Limb (tissue), 2 donors: ENCODE results near the gene UCKL1.
"Not testable (repeated sequence)": the region's sequence is repeated elsewhere in the genome, so short reads cannot be mapped to it uniquely, and the experiment has no call there.

Experiments used
- DNase-seq, 2 donors: peaks; one replicate each; pipeline ENCODE4 v3.0.0-alpha.2; 2016; ENCODE audit errors: extremely low spot score in 2 of 2

Gene UCKL1

GRCh38 chr20:63955827-63956663 lies at the start of gene UCKL1:
Gene UCKL1, minus strand, starts transcription at chr20:63956416. Its CDS starts 44 bp downstream, at chr20:63956372.
- peak; percentile 89 to 90 for DNase-seq

- no peak for DNase-seq
Observed at GRCh38 chr20:64005394-64005793, 49.2 kb upstream of the UCKL1 start.

GRCh38 chr20:64003960-64004725 lies 47.9 kb upstream of the UCKL1 start:
- no peak for DNase-seq

DNA sequence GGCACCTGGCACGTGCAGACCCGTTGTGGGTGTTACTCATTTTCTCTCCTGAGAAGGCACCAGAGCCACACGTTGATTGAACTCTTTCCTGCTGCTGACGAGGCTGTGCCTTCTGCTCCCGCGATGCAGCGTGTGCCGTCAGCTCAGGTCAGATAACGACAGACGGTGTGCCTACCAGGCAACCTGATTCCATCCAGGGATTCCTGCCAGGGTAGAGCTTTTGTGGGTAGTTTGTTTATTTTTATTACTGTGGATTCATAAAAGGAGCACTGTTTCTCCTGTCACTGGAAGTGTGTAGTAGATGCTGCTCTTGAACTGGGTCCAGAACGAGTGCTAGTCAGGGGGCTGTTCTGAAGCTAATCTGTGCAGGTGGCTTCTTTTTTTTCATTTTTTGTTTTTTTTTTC lies 45.4 kb upstream of the UCKL1 start:
- DNase-seq, result no peak

- no peak for DNase-seq
Observed at GRCh38 chr20:64000906-64001305, 44.7 kb upstream of the UCKL1 start.

GRCh38 chr20:63982937-63983336 lies 26.7 kb upstream of the UCKL1 start:
- DNase-seq, result no peak

- DNase-seq, result peak; percentile 95 to 96
Observed at GRCh38 chr20:63980806-63981728, 24.9 kb upstream of the UCKL1 start, which contains the start of gene PRPF6. Gene PRPF6, plus strand, starts transcription at chr20:63981132. Its CDS starts 114 bp downstream, at chr20:63981246.

DNA sequence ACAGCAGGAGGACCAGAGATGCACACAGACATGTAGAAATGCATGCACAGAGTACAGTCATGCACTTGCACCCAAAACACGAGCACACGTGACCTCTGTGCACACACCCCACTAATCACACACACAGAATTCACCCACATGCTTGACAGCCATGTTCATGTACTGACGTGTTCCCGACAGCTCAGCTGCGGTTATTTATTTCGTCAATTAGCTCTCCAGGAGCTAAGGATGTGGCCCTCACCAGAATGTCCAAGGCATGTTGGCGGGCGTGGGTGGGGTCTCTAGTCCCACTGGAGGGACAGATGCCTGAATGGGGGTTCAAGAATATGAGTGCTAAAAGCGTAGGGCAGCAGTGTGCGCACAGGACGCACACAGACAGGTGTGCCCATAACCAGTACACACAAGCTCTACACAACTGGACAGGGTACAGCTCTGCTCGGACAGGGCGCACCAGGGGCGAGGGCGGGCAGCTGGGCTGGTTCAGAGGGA lies 24.1 kb upstream of the UCKL1 start:
- no peak for DNase-seq

GRCh38 chr20:63979557-63980316 lies 23.5 kb upstream of the UCKL1 start, which contains the start of gene SAMD10:
Gene SAMD10, minus strand, starts transcription at chr20:63979642. Its CDS starts 175 bp downstream, at chr20:63979467.
- peak; percentile 47 to 87 for DNase-seq

DNA sequence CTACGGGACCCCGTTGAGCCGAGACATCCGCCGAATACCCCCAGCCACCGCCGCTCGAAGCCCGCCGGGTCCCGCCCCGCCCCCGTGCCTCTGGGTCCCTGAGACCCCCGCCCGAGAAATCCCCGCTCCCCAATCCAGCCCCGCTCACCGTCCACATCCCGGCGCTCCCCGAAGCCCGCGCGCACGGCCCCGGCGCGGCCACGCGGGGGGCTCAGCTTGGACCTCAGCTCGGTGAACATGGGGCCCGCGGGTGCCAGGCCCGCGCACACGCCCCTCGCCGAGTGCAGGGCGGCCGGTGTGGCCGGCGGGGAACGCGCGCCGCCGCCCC lies 23.0 kb upstream of the UCKL1 start:
- peak in 1 of 2 donors; percentile 66 for DNase-seq

GRCh38 chr20:63978319-63979228 lies 22.4 kb upstream of the UCKL1 start:
- peak in 1 of 2 donors; percentile 67 for DNase-seq

DNA sequence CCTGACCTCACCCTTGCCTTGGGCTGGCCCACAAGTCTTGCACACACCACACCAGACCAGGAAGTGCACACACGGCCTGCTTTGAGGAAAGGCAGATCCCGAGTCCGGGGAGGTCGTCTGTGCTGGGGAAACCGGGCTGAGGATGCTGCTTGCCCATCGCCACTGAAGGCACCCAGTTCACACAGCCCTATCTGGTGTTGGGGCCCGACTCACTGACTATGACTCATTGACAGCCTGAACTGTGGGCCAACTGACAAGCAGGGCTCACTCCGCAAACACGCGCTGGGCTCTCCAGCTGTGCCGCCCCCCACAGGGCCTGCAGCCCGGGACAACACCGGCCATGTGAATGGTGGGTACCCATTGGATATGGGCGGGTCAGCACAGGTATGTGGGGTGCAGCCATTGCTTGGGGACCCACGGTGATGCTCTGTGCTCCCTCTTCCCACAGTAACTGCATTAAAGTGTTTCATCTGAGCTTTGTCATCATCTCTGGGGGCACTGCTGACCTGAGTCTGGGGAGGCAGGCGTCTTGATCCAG lies 21.6 kb upstream of the UCKL1 start:
- DNase-seq, result peak in 1 of 2 donors; percentile 33

DNA sequence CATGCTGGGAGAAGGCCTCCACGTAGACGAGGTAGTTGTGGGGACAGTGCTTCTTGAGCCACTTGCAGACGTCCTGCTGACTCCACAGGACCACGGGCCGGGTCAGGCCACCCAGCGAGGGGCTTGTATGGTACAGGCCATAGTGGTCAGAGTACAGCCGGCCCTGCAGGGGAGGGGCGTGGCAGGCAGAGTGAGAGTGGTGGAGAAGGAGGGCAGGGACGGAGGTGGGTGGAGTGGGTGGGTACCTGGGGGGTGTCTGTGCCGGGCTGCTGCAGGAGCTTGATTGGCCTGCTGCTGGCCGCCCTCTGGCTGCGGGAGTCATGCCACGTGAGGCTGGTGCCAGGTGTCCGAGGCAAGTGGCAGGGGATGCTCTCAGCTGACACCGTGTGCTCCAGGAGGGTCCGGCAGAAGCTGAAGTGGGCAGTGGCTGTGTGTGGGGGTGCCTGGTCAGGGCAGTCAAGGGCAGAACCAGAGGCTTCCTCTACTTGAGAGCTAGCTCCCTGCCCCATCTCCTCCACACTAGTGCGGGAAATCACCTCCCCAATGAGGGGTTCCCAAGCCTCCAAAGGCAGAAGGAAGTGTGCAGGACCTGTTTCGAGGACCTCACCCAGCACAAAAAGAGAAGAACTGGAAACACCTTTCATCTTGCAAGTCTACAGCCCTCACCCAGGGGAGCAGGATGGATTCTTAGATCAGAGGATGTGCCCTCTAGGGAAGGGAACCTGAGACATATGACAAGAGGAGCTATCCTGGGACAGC lies 20.9 kb upstream of the UCKL1 start:
- peak in 1 of 2 donors; percentile 32 for DNase-seq

DNA sequence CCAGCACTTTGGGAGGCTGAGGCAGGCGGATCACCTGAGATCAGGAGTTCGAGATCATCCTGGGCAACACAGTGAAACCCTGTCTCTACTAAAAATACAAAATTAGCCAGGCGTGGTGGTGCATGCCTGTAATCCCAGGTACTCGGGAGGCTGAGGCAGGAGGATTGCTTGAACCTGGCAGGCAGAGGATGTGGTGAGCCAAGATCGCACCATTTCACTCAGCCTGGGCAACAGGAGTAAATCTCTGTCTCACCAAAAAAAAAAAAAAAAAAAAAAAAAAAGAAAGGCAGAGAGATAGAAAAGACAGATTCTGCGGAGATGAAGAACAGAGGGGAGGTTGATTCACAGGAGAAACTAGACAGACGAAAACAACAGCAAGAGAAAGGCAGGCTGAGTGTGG lies 20.3 kb upstream of the UCKL1 start:
- not testable (repeated sequence) for DNase-seq

GRCh38 chr20:63974402-63975200 lies 18.4 kb upstream of the UCKL1 start:
- DNase-seq, result peak in 1 of 2 donors; percentile 36

- DNase-seq, result peak; percentile 87 to 93
Observed at GRCh38 chr20:63973636-63974401, 17.6 kb upstream of the UCKL1 start.

DNA sequence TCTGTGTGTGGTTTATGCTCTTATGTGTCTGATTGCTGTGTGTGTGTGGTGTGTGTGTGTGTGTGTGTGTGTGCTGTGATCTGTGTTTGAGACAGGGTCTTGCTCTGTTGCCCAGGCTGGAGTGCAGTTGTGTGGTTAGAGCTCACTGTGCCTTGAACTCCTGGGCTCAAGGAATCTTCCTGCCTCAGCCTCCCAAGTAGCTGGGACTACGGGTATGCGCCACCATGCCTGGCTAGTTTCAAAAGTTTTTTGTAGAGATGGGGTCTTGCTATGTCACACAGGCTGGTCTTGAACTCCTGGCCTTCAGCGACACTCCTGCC lies 16.9 kb upstream of the UCKL1 start:
- no peak for DNase-seq
